ENCODE results near the gene SYNRG. TPM values are rescaled to one million over a fixed set of nuclear protein-coding genes. Genes with fewer than 3 reads are reported as not detected.

The SYNRG gene
- total RNA-seq, 1 experiment from 2014 or later, result 18.0 TPM

DNA sequence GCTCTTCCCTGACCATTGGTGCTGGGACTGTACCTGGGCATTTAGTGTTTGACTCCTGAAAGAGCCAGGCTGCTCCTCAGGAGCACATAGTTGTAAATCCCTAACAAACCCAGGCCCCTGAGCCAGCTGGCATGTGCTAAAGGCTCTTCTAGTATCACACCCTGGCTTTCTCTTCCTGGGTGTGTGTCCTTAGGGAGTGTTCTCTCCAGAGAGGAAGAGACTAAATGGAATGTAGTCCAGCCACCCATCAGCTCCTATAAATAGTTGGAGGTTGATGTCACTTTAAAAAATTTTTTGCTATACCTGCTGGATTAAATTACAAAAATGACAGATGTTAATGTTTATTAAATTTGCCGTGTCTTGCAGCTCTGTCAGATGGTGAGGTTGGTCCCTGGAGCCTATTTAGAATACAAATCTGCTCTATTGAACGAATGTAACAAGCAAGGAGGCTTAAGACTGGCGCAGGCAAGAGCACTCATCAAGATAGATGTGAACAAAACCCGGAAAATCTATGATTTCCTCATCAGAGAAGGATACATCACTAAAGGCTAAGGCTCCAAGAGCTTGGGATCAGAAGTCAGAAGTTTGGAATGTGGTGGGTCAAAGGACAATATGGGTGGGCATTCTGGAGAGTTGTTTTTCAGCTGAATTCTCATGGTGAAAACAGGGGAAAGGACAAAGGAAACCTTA lies 132.6 kb downstream of the SYNRG start:
- DNase-seq (ENCODE audit: unreplicated experiment), result no peak
- ChIA-PET POLR2A (interaction anchor here (0.6 to 5.0 kb wide), 13 partner anchors 9 to 80 kb away, joined by 3 to 60 read pairs (median 6); partner anchors contain the start of gene DUSP14), CTCF (interaction anchor here (0.7 to 1.2 kb wide), 3 partner anchors 10 to 162 kb away, joined by 3 to 4 read pairs (median 3); no protein-coding TSS in a partner anchor)
- Mint-ChIP-seq H3K4me3 (ENCODE audit: unreplicated experiment) (no peak overlapping the region), H3K9me3 (ENCODE audit: unreplicated experiment) (no peaks in the 10 kb centered on the region), H3K36me3 (ENCODE audit: insufficient read depth, unreplicated experiment) (peaks cover 72% of the 10 kb centered on the region), H3K4me1 (ENCODE audit: insufficient read depth, unreplicated experiment) (peaks cover 27% of the 10 kb centered on the region), H3K27me3 (ENCODE audit: insufficient read depth, unreplicated experiment) (no peaks in the 10 kb centered on the region), H3K27ac (ENCODE audit: low read depth, unreplicated experiment) (peak overlapping the region; percentile 75)
- intact Hi-C loops (cut with micrococcal nuclease), result no loop called here
- BruUV-seq (replicated peaks), result no TSS peak
- TF ChIP-seq, protein P1, sequence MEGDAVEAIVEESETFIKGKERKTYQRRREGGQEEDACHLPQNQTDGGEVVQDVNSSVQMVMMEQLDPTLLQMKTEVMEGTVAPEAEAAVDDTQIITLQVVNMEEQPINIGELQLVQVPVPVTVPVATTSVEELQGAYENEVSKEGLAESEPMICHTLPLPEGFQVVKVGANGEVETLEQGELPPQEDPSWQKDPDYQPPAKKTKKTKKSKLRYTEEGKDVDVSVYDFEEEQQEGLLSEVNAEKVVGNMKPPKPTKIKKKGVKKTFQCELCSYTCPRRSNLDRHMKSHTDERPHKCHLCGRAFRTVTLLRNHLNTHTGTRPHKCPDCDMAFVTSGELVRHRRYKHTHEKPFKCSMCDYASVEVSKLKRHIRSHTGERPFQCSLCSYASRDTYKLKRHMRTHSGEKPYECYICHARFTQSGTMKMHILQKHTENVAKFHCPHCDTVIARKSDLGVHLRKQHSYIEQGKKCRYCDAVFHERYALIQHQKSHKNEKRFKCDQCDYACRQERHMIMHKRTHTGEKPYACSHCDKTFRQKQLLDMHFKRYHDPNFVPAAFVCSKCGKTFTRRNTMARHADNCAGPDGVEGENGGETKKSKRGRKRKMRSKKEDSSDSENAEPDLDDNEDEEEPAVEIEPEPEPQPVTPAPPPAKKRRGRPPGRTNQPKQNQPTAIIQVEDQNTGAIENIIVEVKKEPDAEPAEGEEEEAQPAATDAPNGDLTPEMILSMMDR (IDR thresholded peaks at IDR 0.05; ENCODE audit: unreplicated experiment), result no peak

DNA sequence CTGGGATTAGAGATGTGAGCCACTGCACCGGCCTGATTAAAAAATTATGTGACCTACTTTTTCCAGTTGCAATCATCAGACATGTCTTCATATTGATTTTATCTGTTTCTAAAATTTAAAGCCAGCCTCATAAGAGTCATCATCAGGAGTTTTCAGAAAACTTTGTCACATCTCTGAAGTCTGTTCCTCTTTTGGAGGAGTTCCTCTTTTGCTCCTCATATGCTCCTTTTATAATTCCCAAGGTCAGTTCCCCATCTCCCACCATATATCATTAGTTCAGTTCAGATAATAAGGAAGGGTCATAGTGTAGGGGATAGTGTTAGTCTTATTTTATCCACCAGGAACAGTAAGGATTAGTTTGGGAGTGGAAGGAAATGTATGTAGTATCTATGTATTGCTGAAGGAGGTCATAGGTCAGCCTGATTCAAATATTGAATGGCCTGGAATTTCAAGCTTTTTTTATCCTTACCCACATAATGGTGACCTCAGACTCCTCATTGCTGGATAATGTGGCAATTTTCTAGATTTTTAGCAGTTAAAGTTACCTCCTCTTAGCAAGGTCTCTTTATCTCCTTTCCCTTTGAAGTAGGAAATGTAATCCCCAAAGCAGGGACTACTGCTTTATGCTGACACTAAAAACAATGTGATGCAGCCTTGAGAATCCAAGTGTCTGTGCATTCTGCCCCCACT lies 133.3 kb downstream of the SYNRG start:
- Mint-ChIP-seq H3K36me3 (ENCODE audit: insufficient read depth, unreplicated experiment) (peaks cover 77% of the 10 kb centered on the region), H3K9me3 (ENCODE audit: unreplicated experiment) (no peaks in the 10 kb centered on the region), H3K4me3 (ENCODE audit: unreplicated experiment) (no peak overlapping the region), H3K27ac (ENCODE audit: low read depth, unreplicated experiment) (peak overlapping the region; percentile 75), H3K27me3 (ENCODE audit: insufficient read depth, unreplicated experiment) (no peaks in the 10 kb centered on the region), H3K4me1 (ENCODE audit: insufficient read depth, unreplicated experiment) (peaks cover 22% of the 10 kb centered on the region)
- intact Hi-C loops (cut with micrococcal nuclease), result no loop called here
- DNase-seq (ENCODE audit: unreplicated experiment), result no peak
- BruUV-seq (replicated peaks), result no TSS peak
- ChIA-PET POLR2A (interaction anchor here (1.0 to 5.0 kb wide), 7 partner anchors 8 to 70 kb away, joined by 5 to 60 read pairs (median 8); partner anchors contain the start of gene DUSP14), CTCF (interaction anchor here (0.7 kb wide), 1 partner anchor 380 kb away, joined by 3 read pairs; no protein-coding TSS in a partner anchor)
- TF ChIP-seq, protein P1 (IDR thresholded peaks at IDR 0.05; ENCODE audit: unreplicated experiment), result no peak

DNA sequence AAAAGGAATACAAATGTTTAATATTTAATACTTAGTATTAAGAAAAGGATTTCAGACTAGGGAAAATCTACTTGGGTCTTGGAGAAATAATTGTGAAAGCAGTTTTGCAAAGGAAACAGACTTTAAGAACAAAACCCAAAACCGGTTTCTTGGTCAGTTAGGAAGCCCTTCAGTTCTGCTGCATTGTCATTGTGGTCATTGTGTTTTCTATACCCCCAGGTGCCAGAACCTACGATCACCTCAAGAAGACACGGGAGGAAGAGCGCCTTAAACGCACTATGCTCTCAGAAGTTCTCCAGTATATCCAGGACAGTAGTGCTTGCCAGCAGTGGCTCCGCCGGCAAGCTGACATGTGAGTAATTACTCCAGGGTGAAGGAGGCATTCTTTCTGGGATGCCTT lies 139.0 kb downstream of the SYNRG start:
- BruUV-seq (replicated peaks), result no TSS peak
- Mint-ChIP-seq H3K36me3 (ENCODE audit: insufficient read depth, unreplicated experiment) (peaks cover 78% of the 10 kb centered on the region), H3K4me3 (ENCODE audit: unreplicated experiment) (no peak overlapping the region), H3K27ac (ENCODE audit: low read depth, unreplicated experiment) (no peak overlapping the region), H3K9me3 (ENCODE audit: unreplicated experiment) (no peaks in the 10 kb centered on the region), H3K27me3 (ENCODE audit: insufficient read depth, unreplicated experiment) (no peaks in the 10 kb centered on the region), H3K4me1 (ENCODE audit: insufficient read depth, unreplicated experiment) (no peaks in the 10 kb centered on the region)
- intact Hi-C loops (cut with micrococcal nuclease), result no loop called here
- DNase-seq (ENCODE audit: unreplicated experiment), result no peak
- TF ChIP-seq, protein P1 (IDR thresholded peaks at IDR 0.05; ENCODE audit: unreplicated experiment), result no peak
- ChIA-PET POLR2A (no interaction called here), CTCF (no interaction called here)

DNA sequence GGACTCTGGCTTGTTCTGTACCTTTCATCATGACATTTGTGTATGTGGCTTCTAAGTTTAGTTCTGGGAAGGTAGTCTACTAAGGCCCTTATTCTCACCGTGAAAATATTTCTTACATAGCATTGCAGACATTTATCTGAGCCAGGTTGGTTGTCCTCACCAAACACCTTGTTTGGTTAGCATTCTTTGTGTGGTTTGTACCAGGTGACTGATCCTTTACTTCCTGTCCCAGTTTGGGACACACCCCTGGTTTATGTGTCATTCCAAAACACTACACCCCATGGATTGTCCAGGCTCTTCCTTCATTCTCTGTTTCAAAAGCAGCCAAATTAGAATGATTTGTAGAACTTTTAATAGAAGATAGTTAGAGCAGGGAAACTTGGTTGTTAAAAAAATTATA lies 142.7 kb downstream of the SYNRG start:
- intact Hi-C loops (cut with micrococcal nuclease), result no loop called here
- peak; percentile 18 for DNase-seq (ENCODE audit: unreplicated experiment)
- peak overlapping the region; percentile 27 for H3K27ac Mint-ChIP-seq (ENCODE audit: low read depth, unreplicated experiment)
- TF ChIP-seq, protein P1 (IDR thresholded peaks at IDR 0.05; ENCODE audit: unreplicated experiment), result no peak
- POLR2A ChIA-PET, result interaction anchor here (0.8 to 2.2 kb wide), 7 partner anchors 9 to 60 kb away, joined by 3 to 9 read pairs (median 5); no protein-coding TSS in a partner anchor
- BruUV-seq (replicated peaks), result no TSS peak
- H3K4me1 Mint-ChIP-seq (ENCODE audit: insufficient read depth, unreplicated experiment), result no peaks in the 10 kb centered on the region
- CTCF ChIA-PET, result no interaction called here
- peaks cover 70% of the 10 kb centered on the region for H3K36me3 Mint-ChIP-seq (ENCODE audit: insufficient read depth, unreplicated experiment)
- no peaks in the 10 kb centered on the region for H3K27me3 Mint-ChIP-seq (ENCODE audit: insufficient read depth, unreplicated experiment)
- no peak overlapping the region for H3K4me3 Mint-ChIP-seq (ENCODE audit: unreplicated experiment)
- H3K9me3 Mint-ChIP-seq (ENCODE audit: unreplicated experiment), result no peaks in the 10 kb centered on the region

Data from MCF 10A (cell line).